Loucy (cell line): ENCODE data around the gene AMPD3.

Experiments used
- H2AFZ ChIP-seq: fragments of 200-600 bp; sonication (generic); 2 replicates; pipeline ENCODE4 v1.6.0; 2016; ENCODE audit warnings: antibody characterized with exemption, mild to moderate bottlenecking, low read length, moderate library complexity
- H3F3A ChIP-seq: fragments of 200-600 bp; 2 replicates; pipeline ENCODE4 v1.6.0; 2016; ENCODE audit warnings: antibody characterized with exemption, low read depth, mild to moderate bottlenecking
- H3K27me3 ChIP-seq: fragments of 200-600 bp; sonication (generic); 2 replicates; pipeline ENCODE4 v1.6.1; 2014; ENCODE audit warnings: low read length, mild to moderate bottlenecking; ENCODE audit not compliant: insufficient read depth, poor library complexity, severe bottlenecking
- H3K36me3 ChIP-seq: fragments of 200-600 bp; sonication (generic); 2 replicates; pipeline ENCODE4 v1.6.1; 2016; ENCODE audit warnings: low read length; ENCODE audit not compliant: insufficient read depth
- H3K4me1 ChIP-seq: fragments of 200-600 bp; sonication (generic); 2 replicates; pipeline ENCODE4 v1.5.1; 2014; ENCODE audit warnings: low read length, mild to moderate bottlenecking; ENCODE audit not compliant: insufficient read depth, poor library complexity, severe bottlenecking
- H3K4me2 ChIP-seq: fragments of 200-600 bp; sonication (generic); 2 replicates; pipeline ENCODE4 v1.6.0; 2014; ENCODE audit warnings: antibody characterized with exemption, low read length, low read depth, mild to moderate bottlenecking; ENCODE audit not compliant: poor library complexity, severe bottlenecking
- H3K4me3 ChIP-seq: fragments of 200-600 bp; sonication (generic); 2 replicates; pipeline ENCODE4 v1.5.1; 2014; ENCODE audit warnings: low read length, mild to moderate bottlenecking, mixed read lengths; ENCODE audit not compliant: poor library complexity, severe bottlenecking
- H3K79me2 ChIP-seq: fragments of 200-600 bp; sonication (generic); 2 replicates; pipeline ENCODE4 v1.6.1; 2014; ENCODE audit warnings: low read length; ENCODE audit not compliant: insufficient read depth
- H3K9ac ChIP-seq: fragments of 200-600 bp; sonication (generic); 2 replicates; pipeline ENCODE4 v1.6.0; 2014; ENCODE audit warnings: mild to moderate bottlenecking, low read depth, low read length, moderate library complexity; ENCODE audit not compliant: poor library complexity, severe bottlenecking
- H3K9me2 ChIP-seq: fragments of 200-600 bp; sonication (generic); replicated peaks from 2 replicates; pipeline ENCODE4 v1.6.1; 2016; ENCODE audit warnings: low read depth, low read length, mixed read lengths
- H3K9me3 ChIP-seq: fragments of 200-600 bp; sonication (generic); 2 replicates; pipeline ENCODE4 v1.6.1; 2014; ENCODE audit warnings: mild to moderate bottlenecking, antibody characterized with exemption, low read length, low read depth; ENCODE audit not compliant: insufficient read depth
- H4K20me1 ChIP-seq: fragments of 200-600 bp; sonication (generic); 2 replicates; pipeline ENCODE4 v1.6.0; 2014; ENCODE audit warnings: antibody characterized with exemption, low read length, mild to moderate bottlenecking; ENCODE audit not compliant: insufficient read depth, poor library complexity, severe bottlenecking
- EZH2phosphoT487 ChIP-seq: fragments of 200-600 bp; IDR thresholded peaks from 2 replicates; pipeline ENCODE4 v1.6.1; 2018; ENCODE audit warnings: antibody characterized with exemption, mild to moderate bottlenecking, moderate library complexity, borderline replicate concordance
- TF ChIP-seq, protein P1 (sequence below): fragments of 200-600 bp; sonication (generic); conservative IDR thresholded peaks from 2 replicates; pipeline ENCODE4 v1.5.1; 2014; ENCODE audit warnings: mild to moderate bottlenecking, antibody characterized with exemption, low read length

AMPD3 gene

DNA sequence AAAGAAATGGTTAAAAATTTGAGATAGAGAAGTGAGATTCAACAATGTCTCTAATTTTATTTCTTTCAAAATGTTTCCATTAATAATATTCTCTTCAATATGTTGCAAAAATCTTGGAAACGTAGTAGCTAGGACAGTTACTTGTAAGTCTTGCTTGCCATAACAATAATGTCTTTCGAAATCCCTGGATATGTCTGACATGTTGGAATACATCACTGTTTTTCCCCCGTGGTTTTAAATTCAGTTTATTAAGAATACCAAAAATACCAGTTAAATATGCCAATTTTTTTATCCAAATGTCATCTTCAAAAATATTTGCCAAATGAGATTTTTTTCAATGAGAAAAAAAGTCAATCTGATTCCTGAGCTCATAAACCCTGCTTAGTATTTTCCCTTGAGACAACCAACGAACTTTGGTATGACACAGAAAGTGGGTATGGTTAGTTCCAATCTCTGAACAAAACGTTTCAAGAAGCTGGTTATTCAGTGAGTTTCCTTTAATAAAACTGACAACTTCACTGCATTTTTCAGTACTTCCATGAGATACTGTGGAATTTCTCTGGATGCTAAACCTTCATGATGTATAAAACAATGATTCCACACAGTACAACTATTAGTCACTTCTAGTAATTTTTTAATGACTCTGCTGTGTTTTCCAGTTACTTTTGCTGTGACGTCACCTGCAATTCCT, 36.7 kb upstream of the AMPD3 start:
- TF ChIP-seq, protein P1, sequence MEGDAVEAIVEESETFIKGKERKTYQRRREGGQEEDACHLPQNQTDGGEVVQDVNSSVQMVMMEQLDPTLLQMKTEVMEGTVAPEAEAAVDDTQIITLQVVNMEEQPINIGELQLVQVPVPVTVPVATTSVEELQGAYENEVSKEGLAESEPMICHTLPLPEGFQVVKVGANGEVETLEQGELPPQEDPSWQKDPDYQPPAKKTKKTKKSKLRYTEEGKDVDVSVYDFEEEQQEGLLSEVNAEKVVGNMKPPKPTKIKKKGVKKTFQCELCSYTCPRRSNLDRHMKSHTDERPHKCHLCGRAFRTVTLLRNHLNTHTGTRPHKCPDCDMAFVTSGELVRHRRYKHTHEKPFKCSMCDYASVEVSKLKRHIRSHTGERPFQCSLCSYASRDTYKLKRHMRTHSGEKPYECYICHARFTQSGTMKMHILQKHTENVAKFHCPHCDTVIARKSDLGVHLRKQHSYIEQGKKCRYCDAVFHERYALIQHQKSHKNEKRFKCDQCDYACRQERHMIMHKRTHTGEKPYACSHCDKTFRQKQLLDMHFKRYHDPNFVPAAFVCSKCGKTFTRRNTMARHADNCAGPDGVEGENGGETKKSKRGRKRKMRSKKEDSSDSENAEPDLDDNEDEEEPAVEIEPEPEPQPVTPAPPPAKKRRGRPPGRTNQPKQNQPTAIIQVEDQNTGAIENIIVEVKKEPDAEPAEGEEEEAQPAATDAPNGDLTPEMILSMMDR = no peak
- TF ChIP-seq EZH2phosphoT487 = no peak
- Histone ChIP-seq H3F3A (peaks cover 6% of the 10 kb centered on the region; the same call in 1 of the 2 replicates), H3K9me3 (no peaks in the 10 kb centered on the region), H3K27me3 (no peaks in the 10 kb centered on the region), H3K9ac (no peak overlapping the region), H3K9me2 (no peaks in the 10 kb centered on the region), H3K36me3 (no peaks in the 10 kb centered on the region), H2AFZ (no peak overlapping the region), H3K4me2 (no peak overlapping the region), H4K20me1 (no peaks in the 10 kb centered on the region), H3K4me3 (no peak overlapping the region), H3K79me2 (no peaks in the 10 kb centered on the region), H3K4me1 (peaks cover 48% of the 10 kb centered on the region)

DNA sequence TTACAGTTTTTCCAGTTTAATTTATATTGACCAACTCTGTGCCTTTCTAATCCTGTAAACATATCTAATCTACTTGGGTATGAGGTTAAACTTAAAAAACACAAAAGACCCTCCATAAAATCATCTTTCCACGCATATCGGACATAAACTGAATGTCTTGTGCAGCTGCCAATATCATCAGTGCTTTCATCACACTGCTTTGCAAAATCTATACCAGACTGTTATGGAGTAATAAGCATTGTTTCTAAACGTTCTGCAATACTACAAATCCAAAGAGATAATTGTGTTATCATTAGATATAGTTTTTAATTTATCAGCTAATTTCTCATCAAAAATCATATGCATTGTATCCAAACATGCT, 36.1 kb upstream of the AMPD3 start:
- H3K79me2 ChIP-seq = no peaks in the 10 kb centered on the region

DNA sequence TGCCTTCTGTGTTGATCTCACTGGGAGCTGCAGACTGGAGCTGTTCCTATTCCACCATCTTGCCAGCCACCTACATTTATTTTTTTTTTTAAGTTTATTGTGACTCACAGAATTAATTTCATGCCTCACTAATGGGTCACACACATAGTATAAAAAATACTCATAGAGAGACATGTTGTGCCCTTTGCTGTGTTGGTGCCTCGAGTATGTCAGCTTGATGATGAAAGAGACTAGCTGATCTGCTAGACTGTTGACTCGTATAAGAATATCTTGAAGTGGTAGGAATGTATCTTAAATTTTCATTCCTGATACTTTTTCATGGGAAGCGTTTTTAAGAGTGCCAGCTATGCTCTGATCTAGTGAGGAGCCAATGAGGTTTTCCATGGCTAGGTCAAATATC, 28.6 kb upstream of the AMPD3 start:
- H3K9me2 ChIP-seq = no peaks in the 10 kb centered on the region
- no peaks in the 10 kb centered on the region for H4K20me1 ChIP-seq
- H3K27me3 ChIP-seq = no peaks in the 10 kb centered on the region
- no peaks in the 10 kb centered on the region for H3K4me1 ChIP-seq
- no peak overlapping the region for H3K4me2 ChIP-seq
- H3K9me3 ChIP-seq = no peaks in the 10 kb centered on the region
- no peaks in the 10 kb centered on the region for H3K36me3 ChIP-seq
- TF ChIP-seq, protein P1 = no peak
- TF ChIP-seq EZH2phosphoT487 = no peak
- H2AFZ ChIP-seq = no peak overlapping the region
- H3K79me2 ChIP-seq = no peaks in the 10 kb centered on the region
- H3F3A ChIP-seq = no peaks in the 10 kb centered on the region
- no peak overlapping the region for H3K9ac ChIP-seq
- no peak overlapping the region for H3K4me3 ChIP-seq

More for the DNA sequence above, 36.1 kb upstream of the AMPD3 start:
- H2AFZ ChIP-seq = no peak overlapping the region
- no peaks in the 10 kb centered on the region for H3K27me3 ChIP-seq
- H3K9me2 ChIP-seq = no peaks in the 10 kb centered on the region
- H3K4me2 ChIP-seq = no peak overlapping the region
- H4K20me1 ChIP-seq = no peaks in the 10 kb centered on the region
- no peak overlapping the region for H3K9ac ChIP-seq
- TF ChIP-seq EZH2phosphoT487 = no peak
- TF ChIP-seq, protein P1 = no peak
- H3F3A ChIP-seq = peaks cover 5% of the 10 kb centered on the region; the same call in 1 of the 2 replicates
- H3K4me1 ChIP-seq = peaks cover 43% of the 10 kb centered on the region
- no peaks in the 10 kb centered on the region for H3K9me3 ChIP-seq
- no peaks in the 10 kb centered on the region for H3K36me3 ChIP-seq
- no peak overlapping the region for H3K4me3 ChIP-seq
